HG03025 (cell line): Measurements from ENCODE around the gene SYK.
"Not testable (repeated sequence)": the region's sequence is repeated elsewhere in the genome, so short reads cannot be mapped to it uniquely, and the experiment has no call there.

Source experiments
- ATAC-seq: cut with Tn5 transposase; IDR thresholded peaks from one replicate; pipeline ENCODE4 v1.9.1; 2021; ENCODE audit warnings: mild to moderate bottlenecking, moderate library complexity; ENCODE audit not compliant: unreplicated experiment, low FRiP score

SYK gene

GRCh38 chr9:90870621-90871326 lies 69.2 kb downstream of the SYK start:
- no peak for ATAC-seq

GRCh38 chr9:90871327-90871935 lies 69.8 kb downstream of the SYK start:
- ATAC-seq, result no peak

- ATAC-seq, result no peak
Observed at GRCh38 chr9:90872835-90873294, 71.2 kb downstream of the SYK start.

- no peak for ATAC-seq
Observed at GRCh38 chr9:90873422-90873821, 71.8 kb downstream of the SYK start.

- no peak for ATAC-seq
Observed at GRCh38 chr9:90874194-90874593, 72.6 kb downstream of the SYK start.

- ATAC-seq, result no peak
Observed at GRCh38 chr9:90878562-90878961, 76.9 kb downstream of the SYK start.

GRCh38 chr9:90880066-90880465 lies 78.4 kb downstream of the SYK start:
- no peak for ATAC-seq

- no peak for ATAC-seq
Observed at GRCh38 chr9:90880669-90881068, 79.0 kb downstream of the SYK start.

- ATAC-seq, result peak; percentile 55
Observed at GRCh38 chr9:90881648-90882047, 80.0 kb downstream of the SYK start.

GRCh38 chr9:90882991-90883600 lies 81.5 kb downstream of the SYK start:
- ATAC-seq, result no peak

- no peak for ATAC-seq
Observed at GRCh38 chr9:90883661-90884060, 82.0 kb downstream of the SYK start.

- no peak for ATAC-seq
Observed at GRCh38 chr9:90884178-90884577, 82.6 kb downstream of the SYK start.

- not testable (repeated sequence) for ATAC-seq
Observed at GRCh38 chr9:90886868-90887267, 85.2 kb downstream of the SYK start.

GRCh38 chr9:90888941-90889340 lies 87.3 kb downstream of the SYK start:
- ATAC-seq, result no peak

- no peak for ATAC-seq
Observed at GRCh38 chr9:90890146-90890810, 88.7 kb downstream of the SYK start.

- no peak for ATAC-seq
Observed at GRCh38 chr9:90891308-90892040, 89.9 kb downstream of the SYK start.

GRCh38 chr9:90892918-90893317 lies 91.3 kb downstream of the SYK start:
- no peak for ATAC-seq

GRCh38 chr9:90893706-90894105 lies 92.1 kb downstream of the SYK start:
- ATAC-seq, result no peak

GRCh38 chr9:90894986-90895687 lies 93.5 kb downstream of the SYK start:
- ATAC-seq, result no peak

GRCh38 chr9:90895786-90896185 lies 94.2 kb downstream of the SYK start:
- ATAC-seq, result no peak
